ENCODE results near the gene FBH1. TPM values are rescaled to one million over a fixed set of nuclear protein-coding genes. Genes with fewer than 3 reads are reported as not detected.

Gene FBH1
- total and polyA plus RNA-seq, 4 donors = 19.9 to 58.4 (median 48.1) TPM

- 77% methylated on average over 7 of the region's 7 CpGs for WGBS
- Histone ChIP-seq H3K9me3 (ENCODE audit: control insufficient read depth in 4 of 4, low read length in 3 of 4) (no peaks in the 10 kb centered on the region), H3K4me1 (ENCODE audit: control insufficient read depth in 4 of 4, insufficient read depth in 4 of 4, low read length in 3 of 4) (peaks cover 4 to 32% (median 18%) of the 10 kb centered on the region in 4 donors), H3K4me3 (ENCODE audit: low read depth in 1 of 3, low read length in 3 of 3) (peak overlapping the region; percentile 89 to 97 (median 96)), H3K36me3 (ENCODE audit: control insufficient read depth in 4 of 4, insufficient read depth in 3 of 4, low read depth in 1 of 4, low read length in 3 of 4) (peaks cover 3 to 18% (median 16%) of the 10 kb centered on the region in 4 donors), H3K27me3 (ENCODE audit: control insufficient read depth in 4 of 4, insufficient read depth in 4 of 4, low read length in 3 of 4) (no peaks in the 10 kb centered on the region), H3K27ac (ENCODE audit: low read depth in 1 of 2, low read length in 2 of 2) (peak overlapping the region; percentile 55 to 62), H3K9ac (ENCODE audit: low read depth in 1 of 2, low read length in 2 of 2) (no peak overlapping the region)
- TF ChIP-seq RXRA (IDR thresholded peaks at IDR 0.05) = no peak
- no peak for TF ChIP-seq FOXA1 (IDR thresholded peaks at IDR 0.05)
- no peak for TF ChIP-seq MAX (IDR thresholded peaks at IDR 0.05)
- TF ChIP-seq ZBTB33 (IDR thresholded peaks at IDR 0.05) = no peak
- no peak for TF ChIP-seq HNF4A (conservative IDR thresholded peaks at IDR 0.05)
- no peak for TF ChIP-seq HNF4G (IDR thresholded peaks at IDR 0.05)
- TF ChIP-seq FOXA2 (IDR thresholded peaks at IDR 0.05) = no peak
- TF ChIP-seq EGR1 (IDR thresholded peaks at IDR 0.05; ENCODE audit: low read depth in 2 of 2) = no peak
- TF ChIP-seq TAF1 (conservative IDR thresholded peaks at IDR 0.05) = no peak
- no peak for TF ChIP-seq ATF3 (IDR thresholded peaks at IDR 0.05)
- TF ChIP-seq NR2F2 (IDR thresholded peaks at IDR 0.05) = no peak
- no peak for TF ChIP-seq JUND (IDR thresholded peaks at IDR 0.05)
- no peak for TF ChIP-seq CTCF (IDR thresholded peaks at IDR 0.05; ENCODE audit: low read depth, low read length, missing input control)
- TF ChIP-seq YY1 (IDR thresholded peaks at IDR 0.05) = no peak
- TF ChIP-seq RAD21 (IDR thresholded peaks at IDR 0.05) = no peak
- TF ChIP-seq REST (IDR thresholded peaks at IDR 0.05) = no peak
- no peak for TF ChIP-seq GABPA (IDR thresholded peaks at IDR 0.05 in 1 of 2, conservative IDR thresholded peaks at IDR 0.05 in 1 of 2)
- TF ChIP-seq SP1 (IDR thresholded peaks at IDR 0.05) = no peak
- no peak for DNase-seq (ENCODE audit: low spot score)
These were observed 966 bp downstream of the FBH1 start for GRCh38 chr10:5891009-5891408.
